H1 (cell line): ENCODE measurements around the gene POLG. TPM values are rescaled to one million over a fixed set of nuclear protein-coding genes. Genes with fewer than 3 reads are reported as not detected.

Source experiments
- CTCF ChIA-PET: fragments of 300-600 bp; sonication (Branson Sonifier 250); formaldehyde crosslinking; loops from one replicate; lab custom pipeline; 2021; ENCODE audit not compliant: partially characterized antibody; lab: Charles Lee
- POLR2A ChIA-PET: fragments of 300-600 bp; sonication (Branson Sonifier 250); formaldehyde crosslinking; loops from one replicate; lab custom pipeline; 2021; ENCODE audit warnings: inconsistent platforms; ENCODE audit not compliant: partially characterized antibody; lab: Charles Lee
- DNase-seq, 2 experiments: peaks; one replicate each; pipeline versions ENCODE4 v3.0.0 to v3.0.0-alpha.2; 2010 to 2022; ENCODE audit warnings: low spot score in 2 of 2, low read depth in 1 of 2, mixed read lengths in 1 of 2
- FAIRE-seq: peaks from 2 replicates; lab custom pipeline; 2011; peaks lifted over from hg19 to GRCh38; lab: Jason Lieb, UNC
- H2AFZ ChIP-seq: 2 replicates; pipeline ENCODE4 v1.8.1; 2012; ENCODE audit warnings: low read length, inconsistent platforms
- H2AK5ac ChIP-seq: 2 replicates; pipeline ENCODE4 v1.6.1; 2013; ENCODE audit warnings: low read depth, low read length
- H2BK120ac ChIP-seq: replicated peaks from 2 replicates; pipeline ENCODE3; 2013; ENCODE audit warnings: low read depth, low read length, inconsistent platforms
- H2BK12ac ChIP-seq: 2 replicates; pipeline ENCODE4 v1.6.1; 2013; ENCODE audit warnings: low read depth, low read length
- H2BK15ac ChIP-seq: 2 replicates; pipeline ENCODE4 v1.6.1; 2013; ENCODE audit warnings: low read length
- H2BK20ac ChIP-seq: 2 replicates; pipeline ENCODE4 v1.6.1; 2013; ENCODE audit warnings: low read length
- H2BK5ac ChIP-seq: 2 replicates; pipeline ENCODE4 v1.6.1; 2013; ENCODE audit warnings: low read depth, low read length
- H3K14ac ChIP-seq: 2 replicates; pipeline ENCODE4 v1.6.1; 2013; ENCODE audit warnings: inconsistent platforms; ENCODE audit not compliant: insufficient read length
- H3K18ac ChIP-seq: 2 replicates; pipeline ENCODE4 v1.6.1; 2013; ENCODE audit warnings: low read length; ENCODE audit errors: extremely low read depth
- H3K23ac ChIP-seq: 2 replicates; pipeline ENCODE4 v1.6.1; 2013; ENCODE audit warnings: inconsistent platforms; ENCODE audit not compliant: insufficient read length
- H3K23me2 ChIP-seq: 2 replicates; pipeline ENCODE4 v1.6.1; 2013; ENCODE audit warnings: low read depth, low read length
- H3K27ac ChIP-seq: 2 replicates; pipeline ENCODE4 v1.6.1; 2011; ENCODE audit warnings: low read depth, low read length, inconsistent platforms
- H3K27me3 ChIP-seq, 4 experiments: replicated peaks in 1 of 4; 1 replicate in 1 of 4; 2 replicates in 3 of 4; pipeline versions ENCODE4 v1.6.1 to v1.8.1; 2011 to 2013; ENCODE audit warnings: low read length in 3 of 4, mild to moderate bottlenecking in 3 of 4, inconsistent platforms in 2 of 4, mixed read lengths in 2 of 4, moderate library complexity in 1 of 4; ENCODE audit not compliant: control insufficient read depth in 3 of 4, insufficient read depth in 3 of 4; ENCODE audit errors: extremely low read depth in 1 of 4
- H3K36me3 ChIP-seq, 4 experiments: 2 replicates each; pipeline versions ENCODE4 v1.6.1 to v1.8.1; 2011 to 2013; ENCODE audit warnings: mild to moderate bottlenecking in 4 of 4, low read length in 3 of 4, moderate library complexity in 2 of 4, control low read depth in 1 of 4, inconsistent platforms in 1 of 4; ENCODE audit not compliant: insufficient read depth in 4 of 4, control insufficient read depth in 2 of 4
- H3K4ac ChIP-seq: replicated peaks from 2 replicates; pipeline ENCODE3; 2013; ENCODE audit warnings: low read length, low read depth, mixed read lengths, inconsistent platforms; ENCODE audit not compliant: insufficient read length
- H3K4me1 ChIP-seq, 4 experiments: replicated peaks in 1 of 4; 1 replicate in 1 of 4; 2 replicates in 3 of 4; pipeline versions ENCODE4 v1.6.1 to v1.8.1; 2011 to 2013; ENCODE audit warnings: low read length in 3 of 4, inconsistent platforms in 2 of 4, mixed read lengths in 1 of 4; ENCODE audit not compliant: insufficient read depth in 4 of 4, control insufficient read depth in 3 of 4
- H3K4me2 ChIP-seq, 2 experiments: 2 replicates each; pipeline versions ENCODE4 v1.6.1 to v1.8.1; 2011 to 2013; ENCODE audit warnings: low read depth in 2 of 2, low read length in 2 of 2, control low read depth in 1 of 2, inconsistent platforms in 1 of 2, mild to moderate bottlenecking in 1 of 2; ENCODE audit not compliant: insufficient read depth in 1 of 2
- H3K4me3 ChIP-seq, 4 experiments: fragments of 200-600, 300-600 bp in 1 of 4; sonication (generic), shearing (Covaris generic), sonication (Bioruptor Twin) in 1 of 4; 2 replicates each; pipeline versions ENCODE4 v1.5.1 to v1.8.1; 2011 to 2016; ENCODE audit warnings: low read length in 4 of 4, low read depth in 3 of 4, control low read depth in 2 of 4, inconsistent platforms in 2 of 4, mild to moderate bottlenecking in 2 of 4, mixed read lengths in 1 of 4, moderate library complexity in 1 of 4; ENCODE audit not compliant: insufficient read depth in 2 of 4; ENCODE audit errors: extremely low read depth in 1 of 4
- H3K56ac ChIP-seq: replicated peaks from 2 replicates; pipeline ENCODE3; 2013; ENCODE audit warnings: low read depth, mild to moderate bottlenecking, mixed read lengths, low read length, inconsistent platforms; ENCODE audit not compliant: insufficient read length
- H3K79me1 ChIP-seq: 2 replicates; pipeline ENCODE4 v1.6.1; 2013; ENCODE audit warnings: low read depth, low read length, control low read depth
- H3K79me2 ChIP-seq, 2 experiments: 2 replicates each; pipeline versions ENCODE4 v1.6.1 to v1.8.1; 2012 to 2013; ENCODE audit warnings: low read length in 2 of 2, mild to moderate bottlenecking in 2 of 2, inconsistent platforms in 1 of 2; ENCODE audit not compliant: insufficient read depth in 2 of 2, control insufficient read depth in 1 of 2
- H3K9ac ChIP-seq, 4 experiments: replicated peaks in 1 of 4; 1 replicate in 1 of 4; 2 replicates in 3 of 4; pipeline versions ENCODE4 v1.6.1 to v1.8.1; 2011 to 2013; ENCODE audit warnings: low read depth in 3 of 4, low read length in 3 of 4, control low read depth in 2 of 4, mild to moderate bottlenecking in 2 of 4, moderate library complexity in 2 of 4, inconsistent platforms in 1 of 4; ENCODE audit errors: extremely low read depth in 1 of 4
- H3K9me3 ChIP-seq, 2 experiments: 2 replicates each; pipeline versions ENCODE4 v1.6.1 to v1.8.1; 2012 to 2013; ENCODE audit warnings: mild to moderate bottlenecking in 2 of 2, moderate library complexity in 2 of 2, control low read depth in 1 of 2, inconsistent platforms in 1 of 2, low read depth in 1 of 2, low read length in 1 of 2, mixed read lengths in 1 of 2; ENCODE audit not compliant: insufficient read depth in 2 of 2
- H4K20me1 ChIP-seq, 2 experiments: replicated peaks in 1 of 2; 2 replicates each; pipeline versions ENCODE3 to v1.8.1; 2011 to 2013; ENCODE audit warnings: inconsistent platforms in 2 of 2, low read length in 2 of 2, mild to moderate bottlenecking in 1 of 2; ENCODE audit not compliant: insufficient read depth in 2 of 2, control insufficient read depth in 1 of 2
- H4K5ac ChIP-seq: 2 replicates; pipeline ENCODE4 v1.6.1; 2013; ENCODE audit warnings: low read length, low read depth, mixed read lengths, inconsistent platforms; ENCODE audit not compliant: insufficient read length
- H4K8ac ChIP-seq: 2 replicates; pipeline ENCODE4 v1.8.0; 2013; ENCODE audit warnings: mild to moderate bottlenecking, moderate library complexity, low read length, inconsistent platforms; ENCODE audit not compliant: insufficient read depth; ENCODE audit errors: extremely low read depth
- H4K91ac ChIP-seq: replicated peaks from 2 replicates; pipeline ENCODE3; 2013; ENCODE audit warnings: low read length, mixed read lengths, inconsistent platforms; ENCODE audit not compliant: insufficient read length
- ATF2 ChIP-seq: IDR thresholded peaks from 2 replicates; pipeline ENCODE4 v1.6.1; 2012; ENCODE audit warnings: low read length, inconsistent platforms
- CEBPB ChIP-seq: IDR thresholded peaks from 2 replicates; pipeline ENCODE4 v1.6.1; 2012; ENCODE audit warnings: low read depth, low read length
- CHD1 ChIP-seq: IDR thresholded peaks from 2 replicates; pipeline ENCODE4 v1.6.1; 2012; ENCODE audit warnings: low read depth, low read length, improper control_type of control experiment
- CREB1 ChIP-seq: IDR thresholded peaks from 2 replicates; pipeline ENCODE4 v1.6.1; 2012; ENCODE audit warnings: inconsistent platforms
- FOSL1 ChIP-seq: IDR thresholded peaks from 2 replicates; pipeline ENCODE4 v1.6.1; 2011; ENCODE audit warnings: mild to moderate bottlenecking, low read depth, low read length, moderate library complexity; ENCODE audit not compliant: insufficient read depth
- KDM1A ChIP-seq: fragments of 200-600, 300-600 bp; sonication (generic); IDR thresholded peaks from 2 replicates; pipeline ENCODE4 v1.7.1; 2016; ENCODE audit warnings: mild to moderate bottlenecking, low read length, borderline replicate concordance
- MAFK ChIP-seq: IDR thresholded peaks from 2 replicates; pipeline ENCODE4 v1.6.1; 2012; ENCODE audit warnings: low read depth, mild to moderate bottlenecking, improper control_type of control experiment, low read length
- PHF8 ChIP-seq: fragments of 200-600 bp; sonication (generic); conservative IDR thresholded peaks from 2 replicates; pipeline ENCODE4 v1.7.1; 2012; ENCODE audit warnings: low read depth, mild to moderate bottlenecking, inconsistent platforms, low read length, moderate library complexity
- RBBP5 ChIP-seq: IDR thresholded peaks from 2 replicates; pipeline ENCODE4 v1.7.1; 2012; ENCODE audit warnings: low read depth, mild to moderate bottlenecking, inconsistent platforms, low read length, moderate library complexity, borderline replicate concordance
- RNF2 ChIP-seq: fragments of 200-900, 300-1000 bp; sonication (generic); IDR thresholded peaks from 2 replicates; pipeline ENCODE4 v1.7.1; 2016; ENCODE audit warnings: borderline replicate concordance, low read depth, mild to moderate bottlenecking, antibody characterized with exemption, low read length; ENCODE audit not compliant: poor library complexity, severe bottlenecking; ENCODE audit errors: missing control alignments
- SIN3A ChIP-seq, 2 experiments: IDR thresholded peaks in 1 of 2; conservative IDR thresholded peaks in 1 of 2; 2 replicates each; pipeline ENCODE4 v1.6.1; 2011 to 2012; ENCODE audit warnings: low read length in 2 of 2, improper control_type of control experiment in 1 of 2, low read depth in 1 of 2, mild to moderate bottlenecking in 1 of 2
- SRF ChIP-seq: IDR thresholded peaks from 2 replicates; pipeline ENCODE4 v1.6.1; 2011; ENCODE audit warnings: mild to moderate bottlenecking, low read depth, low read length, moderate library complexity
- YY1 ChIP-seq: IDR thresholded peaks from 2 replicates; pipeline ENCODE4 v1.6.1; 2011; ENCODE audit warnings: low read depth, mild to moderate bottlenecking, low read length
- WGBS, 2 experiments: shearing (Covaris generic) in 1 of 2; methylation state at CpG; one replicate each; pipeline versions ENCODE4 v1.1.6 to v1.1.7; 2013 to 2015; ENCODE audit warnings: low lambda C conversion rate in 2 of 2, mixed read lengths in 2 of 2, inconsistent platforms in 1 of 2, low coverage in 1 of 2, missing lambda C conversion rate in 1 of 2; ENCODE audit not compliant: insufficient replicate concordance in 2 of 2, insufficient coverage in 1 of 2, insufficient read length in 1 of 2; ENCODE audit errors: extremely low coverage in 1 of 2, missing lambda C conversion rate in 1 of 2; 5-methylcytosine and 5-hydroxymethylcytosine counted together
- polyA plus RNA-seq, 7 experiments: library from polyadenylated mRNA; depleted of rRNA in 3 of 7; stranded (reverse) in 5 of 7; unstranded in 2 of 7; fragments of >200 nt in 5 of 7; fragments of 200-250 nt in 2 of 7; gene quantifications; 1 replicate in 5 of 7; 2 replicates in 1 of 7; 4 replicates in 1 of 7; pipeline versions ENCODE4 v1.2.1 to v1.2.3, GENCODE V29; 2011 to 2013; ENCODE audit warnings: missing spikeins in 2 of 7, mixed read lengths in 2 of 7
- total RNA-seq: library from RNA; stranded (reverse); fragmentation: NEBNext Ultra II Directional; extraction: Animal tissue kit (Norgen Biotek cat#: 25700); gene quantifications from 2 replicates; pipeline ENCODE4 v1.2.1, GENCODE V29; 2021

POLG gene
- total and polyA plus RNA-seq, 2 of the 8 experiments (the other 6 are each of a cell fraction or from before 2014, with no cell fraction given): 14.8 to 52.3 TPM

GRCh38 chr15:89303986-89304385 is 30.6 kb downstream of the POLG start:
- H4K20me1 ChIP-seq: peaks cover 0 to 3% of the 10 kb centered on the region in 2 experiments
- CTCF ChIA-PET: interaction anchor here (0.7 kb wide), 1 partner anchor 142 kb away, joined by 4 read pairs; no protein-coding TSS in a partner anchor
- no peak for TF ChIP-seq YY1
- no peak for TF ChIP-seq RNF2
- no peak for TF ChIP-seq KDM1A
- no peak for TF ChIP-seq CHD1
- TF ChIP-seq PHF8: no peak
- TF ChIP-seq SRF: no peak
- TF ChIP-seq ATF2: no peak
- no peak for TF ChIP-seq CREB1
- TF ChIP-seq RBBP5: no peak
- no peak for TF ChIP-seq CEBPB
- TF ChIP-seq MAFK: no peak
- TF ChIP-seq SIN3A (conservative IDR thresholded peaks at IDR 0.05 in 1 of 2, IDR thresholded peaks at IDR 0.05 in 1 of 2; ENCODE audit: low read depth in 1 of 2, low read length in 2 of 2): no peak
- no peak for TF ChIP-seq FOSL1

More at GRCh38 chr15:89303986-89304385, 30.6 kb downstream of the POLG start:
- no peak overlapping the region for H2BK120ac ChIP-seq
- H3K4me2 ChIP-seq: no peak overlapping the region
- H4K8ac ChIP-seq: no peak overlapping the region
- H3K27ac ChIP-seq: no peak overlapping the region
- FAIRE-seq (no peak), DNase-seq (no peak)
- no peak overlapping the region for H4K5ac ChIP-seq
- no peak overlapping the region for H2BK12ac ChIP-seq
- H2AK5ac ChIP-seq: no peak overlapping the region
- H2BK5ac ChIP-seq: no peak overlapping the region
- no peak overlapping the region for H3K9ac ChIP-seq
- H2BK20ac ChIP-seq: no peak overlapping the region
- no peak overlapping the region for H3K4me3 ChIP-seq
- no peaks in the 10 kb centered on the region for H3K79me1 ChIP-seq
- H3K9me3 ChIP-seq: no peaks in the 10 kb centered on the region
- H3K56ac ChIP-seq: no peak overlapping the region
- H3K36me3 ChIP-seq: peaks cover 30 to 84% (median 78%) of the 10 kb centered on the region in 4 experiments
- H3K79me2 ChIP-seq: no peaks in the 10 kb centered on the region
- no peaks in the 10 kb centered on the region for H3K27me3 ChIP-seq
- no peaks in the 10 kb centered on the region for H3K23me2 ChIP-seq
- 83% methylated on average over 2 of the region's 2 CpGs; no CpG with 5 or more reads in 1 of the 2 experiments for WGBS, 2 experiments
- H4K91ac ChIP-seq: no peak overlapping the region
- H3K14ac ChIP-seq: no peak overlapping the region
- POLR2A ChIA-PET: no interaction called here
- H2AFZ ChIP-seq: no peak overlapping the region
- H2BK15ac ChIP-seq: no peak overlapping the region
- H3K4ac ChIP-seq: no peak overlapping the region
- H3K23ac ChIP-seq: no peak overlapping the region
- H3K4me1 ChIP-seq: no peaks in the 10 kb centered on the region
- H3K18ac ChIP-seq: no peak overlapping the region
